NT2/D1 (cell line): ENCODE measurements around the gene STXBP6.

Source experiments
- SUZ12 ChIP-seq: IDR thresholded peaks from 2 replicates; pipeline ENCODE4 v1.6.1; 2011; ENCODE audit not compliant: insufficient read length, insufficient read depth; ENCODE audit errors: extremely low read depth
- ZNF274 ChIP-seq: IDR thresholded peaks from 2 replicates; pipeline ENCODE4 v1.6.1; 2011; ENCODE audit warnings: mild to moderate bottlenecking, low read depth, low read length

GRCh38 chr14:24918822-24919221, 131.1 kb downstream of the STXBP6 start:
- TF ChIP-seq SUZ12 (no peak), ZNF274 (no peak)
